Stimulated activated CD4-positive, alpha-beta T cell treated with anti-CD3 and anti-CD28 coated beads, TNF-alpha, amount 100 ng/mL, for 4 hours (primary cell): ENCODE results near the gene CNTN5.

Experiments used
- DNase-seq, 3 experiments: peaks; one replicate each; pipeline ENCODE4 v3.0.0-alpha.2; 2020; ENCODE audit warnings: low read depth in 3 of 3

Gene CNTN5

DNA sequence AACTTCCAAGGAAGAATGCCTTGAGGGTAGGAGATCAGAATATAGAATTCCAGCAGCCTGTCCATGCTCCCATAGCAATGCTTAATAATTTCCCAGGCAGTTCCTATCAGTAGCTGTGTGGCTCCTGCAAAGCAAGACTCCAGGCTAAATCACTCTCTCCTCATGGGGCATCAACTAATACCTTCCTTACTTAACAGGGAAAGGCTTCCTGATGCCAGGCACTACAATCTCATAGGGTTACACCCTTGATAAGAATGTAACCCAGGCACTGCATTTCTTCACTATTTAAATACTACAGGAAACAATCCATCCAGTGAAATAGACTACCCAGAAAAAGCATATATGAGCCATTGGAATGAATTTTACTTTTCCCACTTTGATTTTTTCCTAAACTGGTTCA lies 1051.4 kb downstream of the CNTN5 start:
- DNase-seq: no peak

DNA sequence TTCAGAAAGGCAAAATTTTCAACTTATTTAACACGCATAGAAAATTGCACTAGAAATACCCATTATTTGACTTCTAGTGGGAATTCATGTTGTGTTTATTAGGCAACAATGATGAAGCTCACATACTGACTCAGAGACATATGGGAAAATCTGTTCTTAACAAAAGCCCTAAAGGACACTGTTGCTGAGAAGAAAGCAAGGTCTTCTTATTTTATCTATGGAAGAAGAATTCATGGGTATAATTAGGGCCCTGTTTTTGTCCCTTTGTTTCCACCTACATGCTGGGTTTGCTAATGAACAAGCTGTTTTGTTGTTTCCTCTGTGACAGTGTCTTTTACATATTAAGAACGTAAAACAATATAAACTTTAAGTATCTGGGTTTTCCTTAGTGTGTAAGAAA lies 1059.6 kb downstream of the CNTN5 start:
- DNase-seq: no peak

DNA sequence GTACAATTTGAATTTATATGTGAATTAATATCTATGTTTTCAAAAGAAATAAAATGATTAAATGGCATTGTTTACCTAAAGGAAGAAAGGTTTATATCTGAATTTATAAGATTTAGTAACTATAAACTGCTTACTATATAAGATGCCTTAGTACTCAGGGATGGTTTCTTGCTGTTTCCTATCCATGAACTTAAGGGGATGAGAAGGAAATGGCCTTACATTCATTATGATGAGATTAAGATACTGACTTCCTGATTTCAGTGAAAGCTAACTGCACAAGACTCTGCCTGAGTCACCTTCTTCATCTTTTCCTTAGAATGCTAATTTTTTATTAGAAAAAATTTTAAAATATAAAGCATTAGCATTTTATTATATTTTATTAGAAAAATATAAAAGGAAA lies 1060.1 kb downstream of the CNTN5 start:
- DNase-seq: no peak

DNA sequence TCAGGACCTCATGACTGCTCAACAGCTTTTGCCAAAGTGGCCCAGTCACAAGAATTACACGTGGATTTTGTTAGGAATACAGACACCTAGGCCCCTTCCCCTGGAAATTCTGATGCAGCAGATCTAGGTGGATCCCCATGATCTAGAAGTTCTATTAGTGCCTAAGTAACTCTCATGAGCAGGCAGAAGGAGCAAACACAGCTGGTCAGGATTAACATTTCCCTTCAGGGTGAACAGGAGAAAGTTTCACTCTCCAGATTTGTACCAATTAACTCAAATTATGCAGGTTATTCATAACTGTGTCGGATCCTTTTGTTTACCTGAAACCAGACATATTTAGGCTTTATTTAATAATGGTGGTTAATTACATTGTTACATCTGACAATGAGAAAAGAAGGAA lies 1072.9 kb downstream of the CNTN5 start:
- DNase-seq: no peak

DNA sequence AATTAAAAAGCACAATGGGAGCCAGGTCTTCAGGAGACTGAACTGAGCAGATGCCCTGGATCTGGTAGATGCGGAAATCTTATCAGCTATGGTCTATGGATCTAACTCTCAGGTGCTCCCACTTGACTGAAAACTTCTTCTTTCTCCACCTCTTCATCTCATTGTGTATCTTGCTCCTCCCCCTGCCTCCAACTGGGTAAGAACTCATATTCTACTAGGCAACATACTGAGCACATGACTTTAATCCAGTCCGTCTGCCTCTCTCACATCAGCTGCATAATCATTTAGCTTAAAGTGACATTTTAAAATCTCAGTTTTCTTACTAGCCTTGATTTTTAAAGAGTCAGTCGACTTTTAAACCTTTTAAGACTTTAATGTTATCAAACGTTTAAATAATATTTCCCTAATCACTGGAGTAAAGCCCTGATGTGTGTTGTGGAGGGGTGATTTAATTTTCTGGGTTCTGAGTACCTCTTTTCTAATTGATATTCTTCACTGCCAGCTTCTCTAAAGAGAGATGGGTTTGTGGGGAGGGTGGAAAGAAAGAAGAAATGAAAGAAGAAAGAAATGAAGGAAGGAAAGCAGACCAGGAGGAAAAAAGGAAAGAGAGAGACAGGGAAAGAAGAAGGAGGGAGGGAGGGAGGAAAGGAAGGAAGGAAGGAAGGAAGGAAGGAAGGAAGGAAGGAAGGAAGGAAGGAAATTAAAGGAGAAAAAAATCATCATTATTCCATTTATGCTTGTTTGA lies 1073.5 kb downstream of the CNTN5 start:
- DNase-seq: no peak

DNA sequence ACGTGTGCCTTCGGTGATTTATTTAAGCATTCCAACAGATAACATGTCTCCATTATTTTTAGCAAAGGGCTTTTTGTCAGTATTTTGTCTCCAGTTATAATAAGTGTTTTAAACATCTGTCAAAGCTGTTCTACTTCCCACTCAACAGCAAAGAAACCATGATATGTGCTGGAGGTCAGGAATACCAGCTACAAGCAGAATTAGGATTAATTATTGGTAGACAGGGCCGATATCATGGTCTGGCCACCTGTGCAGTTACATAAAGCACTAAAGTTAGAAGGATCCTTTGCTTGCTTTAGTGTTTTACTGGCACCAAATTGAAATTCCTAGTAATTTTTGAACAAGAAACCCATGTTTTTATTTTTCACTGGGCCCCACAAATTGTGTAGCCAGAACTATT lies 1075.1 kb downstream of the CNTN5 start:
- no peak for DNase-seq

DNA sequence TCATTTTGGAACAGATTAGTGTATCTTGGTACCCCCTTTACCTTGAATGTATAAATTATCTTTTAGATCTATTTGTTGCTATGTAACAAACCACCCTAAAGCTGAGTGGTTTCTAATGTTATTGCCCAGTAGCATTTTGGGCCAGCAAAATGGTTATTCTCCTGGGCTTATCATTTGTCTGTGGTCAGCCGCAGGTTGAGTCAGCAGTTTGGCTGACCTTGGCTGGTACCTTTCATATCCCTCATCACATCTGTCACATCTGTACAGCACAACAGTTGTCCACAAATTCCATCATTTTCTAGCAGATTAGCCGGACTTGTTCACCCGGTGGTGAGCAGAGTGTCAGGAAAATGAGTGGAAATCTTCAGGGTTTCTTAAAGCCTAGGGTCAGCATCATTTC lies 1077.8 kb downstream of the CNTN5 start:
- DNase-seq: no peak

DNA sequence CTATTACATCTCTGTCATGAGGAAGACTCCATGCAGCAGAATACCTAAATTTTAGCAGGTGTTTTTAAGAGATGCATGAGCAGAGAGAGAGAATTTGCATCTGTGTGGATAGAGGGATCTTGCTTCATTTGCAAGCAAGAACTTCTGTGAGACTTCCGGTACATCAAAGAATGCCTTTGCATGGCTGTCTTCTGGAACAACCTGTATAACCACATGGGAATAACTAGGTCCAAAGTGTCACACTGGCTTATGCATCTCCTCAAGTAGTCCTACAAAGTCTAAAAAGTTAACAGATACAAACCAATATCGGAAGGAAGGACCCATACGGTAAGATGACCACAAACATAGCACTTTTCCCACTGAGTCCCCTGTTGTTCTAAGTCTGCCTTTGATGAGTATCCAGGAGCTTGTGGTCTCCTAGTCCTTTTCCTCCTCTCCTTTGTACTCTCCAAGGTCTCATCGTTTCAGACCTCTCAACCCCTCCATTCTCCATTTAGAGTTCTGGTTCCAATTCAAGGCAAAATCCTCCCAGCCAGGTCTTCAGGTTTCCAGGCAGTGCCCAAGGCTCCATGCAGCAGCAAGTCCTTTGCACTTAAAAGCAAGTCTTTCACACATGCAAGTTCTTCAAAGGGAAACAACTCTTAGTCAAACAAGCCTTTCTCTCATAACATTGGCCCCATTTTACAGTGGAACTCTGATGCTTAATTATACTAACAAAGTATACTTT lies 1084.7 kb downstream of the CNTN5 start:
- no peak for DNase-seq

DNA sequence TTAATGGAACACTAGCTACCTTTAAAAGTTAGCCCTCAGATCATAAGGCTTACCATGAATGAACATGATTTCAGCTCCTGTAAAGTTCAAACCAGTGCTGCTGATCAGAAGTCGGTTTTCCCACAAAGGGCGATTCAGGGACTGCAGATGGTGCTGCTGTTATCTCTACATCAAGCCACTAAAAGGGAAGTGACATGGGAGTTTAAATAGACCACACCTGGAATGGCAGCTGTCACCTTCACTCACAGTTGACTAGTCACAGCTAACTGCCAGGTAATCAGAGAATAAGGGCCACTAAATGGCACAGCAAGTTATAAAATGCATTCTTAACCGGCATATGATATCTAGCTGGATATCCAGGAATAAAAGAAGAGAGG lies 1085.2 kb downstream of the CNTN5 start:
- no peak for DNase-seq

DNA sequence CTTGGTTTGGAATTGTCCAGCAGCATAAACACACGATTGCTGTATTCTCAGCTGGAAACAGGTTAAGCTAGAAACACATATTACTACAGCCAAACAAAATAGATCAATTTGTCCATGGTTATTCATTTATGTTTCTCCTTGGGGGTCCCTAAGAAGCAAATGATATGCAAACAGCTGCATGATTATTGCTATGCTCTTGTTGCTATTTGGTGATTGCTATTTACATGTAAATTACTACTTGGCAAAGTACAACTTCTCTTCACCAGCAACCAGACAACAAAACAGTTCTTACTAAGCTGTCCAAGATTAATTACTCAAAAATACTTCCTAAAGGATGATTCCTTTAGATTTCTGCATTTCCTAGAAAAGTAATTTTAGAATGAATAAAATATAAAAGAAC lies 1098.4 kb downstream of the CNTN5 start:
- DNase-seq: no peak

DNA sequence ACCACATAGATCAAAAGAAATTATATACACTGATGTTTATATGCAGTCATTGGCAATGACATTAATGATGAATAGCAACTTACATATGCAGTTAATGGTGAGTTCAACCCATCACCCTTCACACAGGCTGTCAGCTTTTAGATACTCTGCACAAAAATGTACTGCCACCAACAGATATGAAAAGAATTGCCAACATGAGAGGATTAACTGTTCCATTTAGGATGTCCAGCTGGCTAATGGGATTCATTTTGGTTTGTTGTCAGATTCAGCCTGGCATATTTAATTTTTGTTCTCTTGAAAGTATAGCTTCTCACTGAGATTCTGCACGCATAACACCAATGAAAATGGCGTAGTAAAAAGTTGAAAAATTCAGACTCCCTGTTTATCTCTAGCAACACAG lies 1112.4 kb downstream of the CNTN5 start:
- no peak for DNase-seq

DNA sequence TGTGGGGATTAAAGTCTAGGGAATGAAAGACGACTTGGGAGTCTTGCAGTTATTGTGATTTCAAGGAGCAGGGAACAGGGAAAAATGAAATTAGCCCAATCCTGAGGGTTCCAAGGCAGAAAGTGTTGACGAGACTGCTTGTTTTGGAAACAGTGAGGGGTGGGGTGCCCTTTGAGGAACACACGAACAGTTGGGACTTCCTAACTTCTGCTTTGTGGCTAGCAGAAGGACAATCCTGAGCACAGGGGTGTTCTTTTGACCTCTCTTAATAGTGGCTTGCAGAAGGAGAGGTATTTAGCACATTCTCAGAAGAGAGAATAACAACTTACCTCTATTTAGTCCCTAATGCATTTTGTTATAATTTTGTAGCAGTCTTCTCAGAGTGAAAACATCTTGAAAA lies 1120.5 kb downstream of the CNTN5 start:
- DNase-seq: no peak

DNA sequence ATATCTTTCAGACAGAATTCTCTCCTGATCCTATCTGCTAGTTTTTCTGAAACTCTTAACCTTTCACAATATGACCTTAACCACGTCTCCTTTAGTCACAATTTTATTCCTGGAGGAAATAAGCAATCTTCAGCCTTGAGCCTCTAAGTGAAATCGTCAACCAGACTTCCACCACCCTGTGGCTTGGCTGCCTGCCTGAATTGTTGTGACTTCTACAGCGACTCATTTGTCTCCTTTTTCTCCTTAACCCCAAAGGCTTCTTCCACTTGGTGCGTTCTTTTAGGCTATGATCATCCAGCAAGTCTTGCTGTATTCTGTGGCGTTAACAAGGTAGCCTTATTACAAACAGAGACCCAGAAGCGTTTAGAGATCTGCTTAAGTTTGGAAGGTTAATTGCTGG lies 1131.2 kb downstream of the CNTN5 start:
- no peak for DNase-seq

DNA sequence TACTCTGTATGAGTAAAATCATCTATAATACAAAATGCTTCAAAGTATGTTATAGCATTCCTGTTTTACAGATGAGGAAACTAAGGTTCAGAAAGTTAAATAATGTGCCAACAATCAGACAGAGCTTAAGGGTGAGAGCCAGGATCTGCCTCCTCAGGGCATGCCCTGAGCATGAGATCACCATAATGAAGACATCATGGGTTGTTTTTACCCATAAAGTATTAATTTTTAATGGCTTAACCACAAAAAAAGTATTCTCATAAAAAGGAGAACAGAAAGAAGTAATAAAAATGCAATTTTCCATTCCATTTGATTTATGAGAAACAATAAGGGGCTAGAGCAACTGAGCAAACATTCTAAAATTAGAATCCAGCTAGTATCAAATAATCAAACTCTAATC lies 1132.0 kb downstream of the CNTN5 start:
- DNase-seq: no peak

DNA sequence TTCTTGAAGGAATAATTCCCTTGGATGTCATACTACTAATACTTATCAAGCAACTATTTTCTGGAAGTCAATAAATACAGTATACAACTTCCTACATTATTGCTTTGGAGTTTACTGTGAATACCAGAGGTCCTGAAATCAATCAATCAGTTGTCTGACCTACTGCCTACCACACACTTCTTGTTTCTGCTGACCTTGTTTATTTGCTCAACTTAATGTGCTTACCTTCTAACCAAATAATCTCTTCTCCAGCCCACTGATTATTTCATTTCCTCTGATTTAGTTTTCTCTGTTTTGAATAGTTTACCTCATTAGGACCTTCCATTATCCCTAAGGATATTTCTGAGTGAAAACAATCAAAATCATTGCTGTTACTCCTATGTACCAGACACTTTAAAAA lies 1142.7 kb downstream of the CNTN5 start:
- DNase-seq: no peak

DNA sequence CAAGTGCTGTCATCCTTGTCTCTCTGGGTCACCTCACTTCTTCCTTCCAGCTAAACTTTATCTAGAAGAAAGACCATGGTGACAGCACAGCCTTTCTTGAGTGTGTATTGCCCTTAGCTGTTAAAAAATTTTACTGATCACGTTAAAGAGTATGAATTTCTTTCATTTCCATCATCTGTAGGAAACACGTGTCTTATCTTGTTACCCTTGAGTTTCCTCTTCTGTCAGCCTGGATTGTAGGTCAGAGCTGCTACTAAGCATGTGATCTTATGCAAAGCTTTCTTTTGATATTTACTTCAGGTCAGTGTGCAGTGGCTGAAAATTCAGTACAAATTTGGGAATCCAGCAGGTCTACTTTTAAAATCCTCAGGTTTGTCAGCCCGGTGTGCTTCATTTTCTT lies 1154.1 kb downstream of the CNTN5 start:
- DNase-seq: no peak

DNA sequence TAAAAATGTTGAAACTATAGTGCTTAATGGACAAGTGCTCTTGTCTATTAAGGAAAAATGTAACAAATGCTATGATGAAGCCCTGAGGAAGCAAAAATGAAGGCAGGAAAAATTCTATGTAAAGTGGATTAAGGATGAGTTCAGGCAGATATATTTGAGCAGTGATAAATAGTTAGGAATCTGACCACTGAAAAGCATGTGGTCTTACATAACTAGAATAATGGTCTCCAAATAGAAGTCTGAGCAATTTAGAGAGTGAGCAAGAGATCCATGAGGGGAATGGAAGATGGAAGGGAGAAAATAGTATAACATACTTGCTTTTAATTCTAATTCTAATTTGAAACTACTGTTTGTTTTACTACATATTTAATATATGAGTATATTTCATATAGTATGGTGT lies 1155.7 kb downstream of the CNTN5 start:
- DNase-seq: no peak

DNA sequence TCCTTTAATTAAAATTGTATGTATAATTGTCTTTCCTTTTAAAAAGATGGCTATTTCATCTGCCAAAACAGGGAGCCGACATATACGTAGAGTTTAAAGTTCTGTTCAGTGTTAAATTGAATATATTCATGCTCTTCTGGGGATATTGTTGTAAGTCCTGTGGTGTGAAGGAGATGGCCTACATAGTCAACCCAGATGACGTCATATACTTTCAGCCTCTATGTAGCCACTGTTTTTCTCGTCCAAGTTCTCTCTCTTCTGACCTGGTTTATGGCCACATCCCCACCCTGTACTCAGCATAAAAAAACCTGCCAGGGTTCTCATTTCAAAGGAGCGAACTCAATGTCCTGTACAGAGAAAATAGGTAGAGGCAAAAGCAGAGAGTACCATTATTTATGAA lies 1156.9 kb downstream of the CNTN5 start:
- no peak for DNase-seq

DNA sequence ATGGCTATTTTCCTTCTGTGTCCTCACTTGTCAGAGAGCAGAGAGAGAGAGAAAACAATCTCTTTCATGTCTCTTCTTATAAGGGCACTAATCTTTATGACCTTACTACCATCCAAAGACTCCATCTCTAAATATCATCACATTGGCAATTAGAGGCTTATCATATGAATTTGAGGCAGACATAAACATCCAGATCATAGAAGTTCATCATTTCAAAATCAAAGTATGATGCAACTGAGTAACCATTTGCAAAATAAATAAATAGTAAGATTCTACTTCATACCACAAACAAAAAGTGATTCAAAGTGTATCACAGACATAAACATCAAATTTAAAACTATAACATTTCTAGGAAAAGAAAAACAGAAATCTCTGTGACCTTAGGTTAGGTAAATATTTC lies 1161.6 kb downstream of the CNTN5 start:
- no peak for DNase-seq

DNA sequence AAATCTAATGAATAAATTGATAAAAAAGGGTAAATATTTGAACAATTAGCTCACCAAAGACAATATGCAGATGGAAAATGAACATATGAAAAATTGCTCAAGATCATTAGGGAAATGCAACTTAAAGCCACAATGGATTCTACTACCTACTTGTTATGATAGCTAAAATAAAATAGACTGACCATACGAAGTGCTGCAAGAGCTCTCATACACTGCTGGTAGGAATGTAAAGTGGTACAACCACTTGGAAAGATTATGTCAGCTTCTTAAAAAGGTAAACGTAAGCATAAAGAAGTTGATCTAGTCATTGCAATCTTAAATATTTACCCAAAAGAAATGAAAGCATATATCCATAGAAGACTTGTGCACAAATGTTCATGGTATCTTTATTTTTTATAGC lies 1162.2 kb downstream of the CNTN5 start:
- DNase-seq: no peak

DNA sequence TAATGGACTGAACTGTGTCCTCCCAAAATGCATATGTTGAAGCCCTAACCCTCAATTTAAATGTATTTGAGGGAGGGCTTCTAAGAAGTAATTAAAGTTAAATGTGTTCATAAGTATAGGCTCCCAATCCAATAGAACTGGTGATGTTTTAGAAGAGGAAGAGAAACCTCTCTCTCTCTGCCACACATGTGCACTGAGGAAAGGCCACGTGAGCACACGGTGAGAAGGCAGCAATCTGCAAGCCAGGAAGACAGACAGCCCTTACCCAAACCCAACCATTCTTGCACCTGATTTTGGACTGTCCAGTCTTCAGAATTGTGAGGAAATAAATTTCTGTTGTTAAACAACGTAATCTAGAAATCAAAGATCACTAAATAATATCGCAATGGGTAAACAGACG lies 1164.8 kb downstream of the CNTN5 start:
- no peak for DNase-seq

DNA sequence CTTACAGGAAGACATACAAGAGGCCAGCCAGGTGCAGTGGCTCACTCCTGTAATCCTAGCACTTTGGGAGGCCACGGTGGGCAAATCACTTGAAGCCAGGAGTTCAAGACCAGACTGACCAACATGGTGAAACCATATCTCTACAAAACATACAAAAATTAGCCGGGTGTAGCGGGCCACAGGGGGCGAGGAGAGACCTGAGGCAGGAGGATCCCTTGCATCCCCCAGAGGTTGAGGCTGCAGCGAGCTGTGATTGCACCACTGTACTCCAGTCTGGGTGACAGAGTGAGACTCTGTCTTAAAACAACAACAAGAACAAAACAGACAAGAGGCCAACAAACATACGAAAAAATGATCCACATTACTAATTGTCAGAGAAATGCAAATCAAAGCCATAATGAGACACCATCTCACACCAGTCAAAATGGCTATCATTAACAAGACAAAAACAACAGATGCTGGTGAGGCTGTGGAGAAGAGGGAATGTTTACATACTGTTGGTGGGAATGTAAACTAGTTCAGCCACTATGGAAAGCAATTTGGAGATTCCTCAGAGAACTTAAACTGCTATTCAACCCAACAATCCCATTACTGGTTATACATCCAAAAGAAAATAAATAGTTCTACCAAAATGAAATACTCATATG lies 1167.5 kb downstream of the CNTN5 start:
- DNase-seq: no peak

DNA sequence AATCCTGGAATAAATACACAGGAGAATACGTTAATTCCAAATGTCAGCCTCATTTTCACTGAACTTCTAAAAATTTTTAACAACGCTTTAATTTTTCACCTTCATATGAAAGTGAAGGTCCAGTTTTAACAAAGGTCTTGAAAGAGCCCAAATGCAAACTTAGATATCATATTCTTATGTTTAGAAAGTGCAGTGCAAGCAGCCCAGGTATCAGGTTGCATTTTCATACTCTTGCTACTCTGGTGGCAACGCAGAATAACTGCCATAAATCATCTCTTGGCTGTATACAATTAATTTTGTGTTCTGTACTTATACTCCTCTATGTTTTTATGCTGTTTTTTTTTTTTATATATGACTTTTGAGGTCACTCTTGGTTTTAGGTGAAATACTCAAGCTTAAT lies 1169.6 kb downstream of the CNTN5 start:
- DNase-seq: no peak
